ENCODE results near the gene MEF2C.

Gene MEF2C

DNA sequence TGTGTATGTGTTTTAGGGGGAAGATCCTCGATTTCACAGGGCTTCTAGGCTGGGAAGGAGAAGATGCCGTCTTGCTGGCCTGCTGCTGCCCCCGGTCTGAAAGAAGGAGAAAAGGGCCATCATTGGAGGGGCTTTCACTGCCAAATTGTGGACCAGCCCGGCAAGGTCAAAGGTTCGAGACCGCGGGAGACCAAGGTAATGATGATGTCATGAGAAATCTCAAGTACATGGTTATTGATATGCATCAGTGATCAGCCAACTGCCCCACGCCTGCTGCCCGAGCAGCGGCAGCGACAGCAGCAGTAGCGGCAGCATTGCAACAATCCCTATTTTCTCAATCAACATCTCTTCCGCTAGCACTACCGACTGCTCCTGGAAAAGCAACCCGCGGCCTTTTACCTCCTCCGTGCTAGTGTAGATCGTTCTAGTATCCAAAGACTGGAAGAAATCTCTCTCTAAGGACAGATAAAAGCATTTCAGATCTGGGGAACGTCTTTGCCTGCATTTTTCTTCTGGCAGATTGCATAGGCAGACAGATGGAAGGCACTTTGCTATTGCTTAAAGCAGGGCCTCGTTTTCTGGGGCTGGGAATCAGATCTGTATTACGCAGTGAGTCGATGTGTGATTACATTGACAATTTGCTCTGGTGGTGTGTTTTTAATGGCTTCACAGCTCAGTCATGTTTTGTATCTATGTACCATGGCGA, 215.3 kb downstream of the MEF2C start:
- no peak overlapping the region for H3K9ac ChIP-seq
- peaks cover 100% of the 10 kb centered on the region for H3K27me3 ChIP-seq
- peaks cover 10% of the 10 kb centered on the region; the same call in 1 of the 2 replicates for H3K9me3 ChIP-seq
- H3K4me2 ChIP-seq, result no peak overlapping the region
- peaks cover 99% of the 10 kb centered on the region for H4K20me1 ChIP-seq
- no peak overlapping the region for H3K27ac ChIP-seq
- no peak overlapping the region for H3K4me3 ChIP-seq
- no peak for TF ChIP-seq Cebpa-rat (IDR thresholded peaks at IDR 0.05)
- H3K4me1 ChIP-seq, result no peaks in the 10 kb centered on the region; the same call in 1 of the 2 replicates
- no peaks in the 10 kb centered on the region for H3K36me3 ChIP-seq
